HG02610 (cell line): ENCODE data around the gene TSC22D1.
"Not testable (repeated sequence)": the region's sequence is repeated elsewhere in the genome, so short reads cannot be mapped to it uniquely, and the experiment has no call there.

Experiments
- ATAC-seq: cut with Tn5 transposase; IDR thresholded peaks from one replicate; pipeline ENCODE4 v1.9.1; 2021; ENCODE audit warnings: mild to moderate bottlenecking, moderate library complexity; ENCODE audit not compliant: unreplicated experiment

Gene TSC22D1

DNA sequence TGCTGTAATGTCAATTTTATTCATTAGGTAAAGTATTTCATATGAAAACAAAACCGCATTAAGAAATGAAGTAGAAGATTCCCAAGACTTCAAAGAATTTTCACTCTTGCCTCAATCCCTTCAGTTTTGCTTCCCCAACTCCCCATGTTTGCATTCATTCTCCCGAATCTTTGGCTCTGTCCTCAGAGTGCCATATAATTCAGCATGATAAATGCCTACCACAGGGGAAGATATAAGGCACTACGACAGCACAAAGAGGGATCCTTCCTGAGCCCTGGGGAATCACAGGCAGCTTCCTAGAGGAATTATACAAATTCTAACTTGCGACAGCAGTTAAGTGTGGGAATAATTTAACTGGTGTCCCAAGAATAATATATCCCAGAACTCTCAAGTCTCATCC, 68.5 kb downstream of the TSC22D1 start:
- no peak for ATAC-seq

DNA sequence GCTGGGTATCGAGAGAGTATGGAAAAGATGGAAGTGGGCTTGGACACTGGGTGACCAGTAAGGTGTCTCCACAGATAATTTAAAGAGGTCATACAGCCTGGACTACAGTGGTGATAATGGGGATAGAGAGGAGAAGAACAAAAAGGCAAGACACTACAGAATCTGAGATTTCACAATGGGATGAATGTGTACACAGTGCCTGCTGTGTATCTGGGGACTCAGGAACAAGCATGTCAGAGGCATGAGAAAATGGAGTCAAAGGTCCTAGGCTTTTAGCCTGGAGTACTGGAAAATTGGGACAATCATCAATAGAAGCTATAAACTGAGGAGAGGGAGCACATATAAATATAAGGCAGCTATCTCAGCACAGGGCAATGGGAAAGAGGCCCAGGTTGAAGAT, 69.4 kb downstream of the TSC22D1 start:
- no peak for ATAC-seq

DNA sequence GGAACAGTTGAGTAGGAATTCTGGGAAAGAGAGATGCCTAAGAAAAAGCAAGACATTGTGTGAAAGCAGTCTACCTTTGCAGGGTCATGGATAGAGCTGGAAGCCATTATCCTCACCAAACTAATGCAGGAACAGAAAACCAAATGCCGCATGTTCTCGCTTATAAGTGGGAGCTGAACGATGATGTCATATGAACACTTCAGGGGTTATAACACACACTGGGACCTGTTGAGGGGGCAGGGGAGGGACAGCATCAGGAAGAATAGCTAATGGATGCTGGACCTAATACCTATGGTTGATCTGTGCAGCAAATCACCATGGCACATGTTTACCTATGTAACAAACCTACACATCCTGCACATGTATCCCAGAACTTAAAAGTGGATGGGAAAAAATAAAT, 69.9 kb downstream of the TSC22D1 start:
- ATAC-seq: no peak

DNA sequence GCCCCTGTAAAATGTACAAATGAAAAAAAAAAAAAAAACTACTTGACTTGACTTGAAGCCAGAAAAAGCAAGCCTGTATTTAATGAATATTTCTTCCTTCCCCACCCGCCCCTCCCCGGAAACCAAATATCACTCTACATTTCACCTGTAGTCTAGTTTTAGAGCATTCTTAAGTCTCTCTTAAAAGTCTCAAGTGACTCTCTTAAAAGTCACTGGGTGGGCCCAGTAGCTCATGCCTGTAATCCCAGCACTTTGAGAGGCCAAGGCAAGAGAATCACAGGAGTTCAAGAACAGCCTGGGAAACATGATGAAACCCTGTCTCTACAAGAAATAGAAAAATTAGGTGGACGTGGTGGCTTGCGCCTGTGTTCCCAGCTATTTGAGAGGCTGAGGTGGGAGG, 72.0 kb downstream of the TSC22D1 start:
- ATAC-seq: no peak

DNA sequence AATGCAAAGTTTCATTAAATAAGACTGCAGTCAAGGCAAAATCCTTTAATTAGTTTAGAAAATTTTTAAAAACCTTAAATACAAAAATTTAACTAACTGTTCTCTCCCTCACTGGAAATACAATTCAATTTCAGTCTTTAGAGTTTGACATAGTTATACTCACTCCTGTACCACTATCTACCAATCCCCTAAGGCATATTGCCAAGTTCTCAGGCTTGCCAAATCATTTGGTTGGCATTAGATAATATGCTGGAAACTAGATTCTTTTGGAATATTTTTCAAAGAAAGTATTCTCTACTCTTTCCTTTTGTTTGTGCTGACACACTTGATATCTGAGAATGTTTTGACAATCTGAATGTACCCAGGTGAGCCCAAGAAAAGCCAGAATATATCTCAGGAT, 77.2 kb downstream of the TSC22D1 start:
- no peak for ATAC-seq

DNA sequence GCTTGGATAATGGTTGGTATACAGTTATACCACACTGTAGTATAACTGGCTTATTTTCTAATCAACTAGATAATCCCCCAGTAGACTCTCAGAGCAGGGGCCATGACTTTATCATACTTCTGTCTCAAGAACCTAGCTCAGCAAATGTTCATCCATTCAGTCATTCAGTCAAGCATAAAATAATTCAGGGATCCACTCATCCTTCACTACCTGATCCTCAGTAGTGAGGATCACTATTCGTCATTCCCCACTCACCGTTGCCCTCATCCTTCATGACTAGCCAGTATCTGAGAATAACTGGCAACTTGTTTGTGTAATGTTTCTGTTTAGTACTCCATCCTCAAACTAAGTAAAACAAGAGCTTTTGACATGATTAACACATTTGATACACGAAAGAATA, 77.6 kb downstream of the TSC22D1 start:
- no peak for ATAC-seq

DNA sequence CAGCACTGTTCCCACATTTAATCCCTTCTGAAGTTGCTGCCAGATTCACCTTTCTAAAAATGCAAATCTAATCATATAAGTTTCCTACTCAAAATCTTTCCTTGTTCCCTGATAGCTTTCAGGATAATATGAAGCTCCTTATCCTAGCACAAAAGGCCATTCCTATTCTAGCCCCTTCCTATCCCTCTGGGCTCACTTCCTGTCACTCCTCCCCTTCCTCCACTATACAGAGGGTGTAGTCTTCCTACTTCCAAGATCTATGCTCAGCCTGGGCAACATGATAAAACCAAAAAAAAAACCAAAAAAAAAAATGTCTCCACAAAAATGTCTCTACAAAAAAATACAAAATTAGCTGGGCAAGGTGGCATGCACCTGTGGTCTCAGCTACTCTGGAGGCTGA, 78.3 kb downstream of the TSC22D1 start:
- ATAC-seq: no peak

DNA sequence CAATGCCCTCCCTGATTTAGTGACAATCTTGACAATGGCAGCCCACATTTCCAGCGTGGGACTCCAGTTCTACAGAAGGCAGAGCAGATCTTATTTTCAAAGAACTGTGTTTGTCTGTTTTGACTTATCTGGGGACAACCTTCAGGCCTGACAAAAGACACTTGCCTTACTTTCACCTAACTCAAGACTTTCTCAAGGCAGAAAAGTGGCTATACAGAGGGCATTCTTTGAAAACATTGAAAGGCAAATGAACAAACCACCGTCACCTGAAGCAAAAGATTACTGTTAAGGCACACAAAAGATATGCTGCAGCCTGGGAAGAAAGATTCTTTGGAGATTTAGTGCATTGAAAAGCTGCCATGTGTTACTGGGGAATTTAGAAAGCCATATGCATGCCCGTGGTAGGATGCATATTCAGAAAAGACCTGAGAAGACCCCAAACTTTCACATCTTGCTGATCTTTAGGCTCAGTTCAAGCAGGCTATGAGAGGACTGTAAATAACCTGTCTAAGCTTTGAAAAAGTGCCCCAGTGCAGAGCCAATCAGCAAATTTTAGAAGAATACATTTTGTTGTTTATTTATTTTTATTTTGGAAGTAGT, 82.8 kb downstream of the TSC22D1 start:
- ATAC-seq: no peak

DNA sequence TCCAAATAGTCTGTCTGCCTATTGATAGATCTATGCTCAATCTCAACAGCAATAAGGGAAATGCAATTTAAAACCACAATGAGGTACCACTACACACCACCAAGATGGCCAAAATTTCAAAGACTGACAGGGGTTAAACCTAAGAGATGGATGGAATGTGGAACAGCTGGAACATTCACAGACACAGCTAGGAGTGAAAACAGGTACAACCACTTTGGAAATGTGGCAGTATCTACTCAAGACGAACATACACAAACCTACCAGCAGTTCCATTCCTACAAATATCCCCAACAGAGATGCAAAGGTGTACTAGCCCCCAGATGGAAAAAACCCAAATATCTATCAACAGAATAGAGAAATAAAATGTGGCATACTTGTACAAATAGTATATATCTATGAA, 86.4 kb downstream of the TSC22D1 start:
- no peak for ATAC-seq

DNA sequence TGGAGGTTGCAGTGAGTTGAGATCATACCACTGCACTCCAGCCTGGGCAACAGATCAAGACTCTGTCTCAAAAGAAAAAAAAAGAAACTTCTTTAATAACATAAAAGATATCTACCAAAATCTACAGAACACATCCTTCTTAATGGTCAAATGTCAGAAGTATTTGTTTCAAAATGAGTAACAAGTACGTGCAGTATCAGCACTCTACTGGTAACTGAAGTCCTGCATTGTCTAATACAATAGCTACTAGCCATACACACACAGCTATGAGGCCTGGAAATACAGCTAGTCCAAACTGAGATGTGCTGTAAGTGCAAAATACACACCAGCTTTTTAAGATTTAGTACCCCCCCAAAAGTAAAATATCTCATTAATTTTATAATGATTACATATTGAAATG, 88.1 kb downstream of the TSC22D1 start:
- ATAC-seq: peak; percentile 58

DNA sequence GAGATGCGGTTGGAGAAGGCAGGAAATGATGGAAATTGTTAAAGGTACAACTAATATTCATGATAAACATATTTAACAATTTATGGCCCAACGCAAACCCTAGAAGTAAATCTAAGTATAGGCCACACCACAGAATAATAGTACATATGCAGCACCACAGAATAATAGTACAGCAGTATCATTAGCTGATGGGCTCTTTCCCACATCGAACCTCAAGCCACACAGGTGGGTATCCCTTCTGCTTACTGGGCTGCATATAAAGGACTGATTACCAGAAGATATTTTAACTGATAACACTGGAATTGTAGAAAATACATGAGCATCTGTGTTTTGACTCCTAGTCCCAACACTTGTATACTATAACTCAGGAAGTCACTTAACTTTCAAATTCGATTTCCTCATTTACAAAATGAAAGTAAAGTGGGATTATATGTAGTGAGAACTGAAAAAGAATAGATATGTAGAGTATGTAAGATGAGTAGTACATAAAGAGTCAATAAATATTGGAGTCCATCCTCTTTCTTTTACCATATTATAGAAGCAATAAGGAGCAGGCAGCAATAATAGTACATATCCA, 91.5 kb downstream of the TSC22D1 start:
- peak; percentile 68 for ATAC-seq

DNA sequence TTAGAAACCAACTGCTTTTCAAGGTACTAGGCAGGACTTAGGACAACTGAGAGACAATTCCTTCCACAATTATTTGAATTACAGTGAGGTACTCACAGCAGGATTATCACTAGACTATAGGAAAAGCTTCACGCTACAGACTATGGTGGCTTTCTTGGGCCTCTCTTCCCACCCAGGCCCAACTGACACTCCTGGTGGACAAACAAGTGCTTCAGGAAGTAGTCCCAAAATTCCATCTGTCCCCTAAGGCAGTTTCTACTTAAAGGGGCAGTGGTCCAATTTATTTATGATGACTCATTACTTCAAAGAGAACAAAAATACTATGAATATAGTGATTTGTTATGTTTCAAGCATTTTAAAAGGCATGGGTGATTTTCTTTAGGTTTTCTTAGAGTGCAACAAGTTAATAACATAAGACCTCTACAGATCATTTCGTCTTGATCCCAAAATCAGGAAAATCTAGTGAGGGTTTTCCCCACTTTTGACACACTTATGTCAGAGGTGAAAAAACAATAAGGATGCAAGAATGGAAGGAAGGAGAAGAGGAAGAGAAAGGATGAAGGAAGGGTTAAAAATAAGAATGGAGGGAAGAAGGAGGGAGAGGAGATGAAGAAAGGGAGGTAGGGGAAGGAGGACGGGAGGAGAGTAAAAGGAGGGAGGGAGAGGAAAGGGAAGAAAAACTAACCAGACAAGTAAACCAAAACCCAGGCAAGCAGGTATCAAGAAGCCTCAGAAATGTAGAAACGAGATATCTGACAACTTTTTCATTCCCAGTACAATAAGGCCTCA, 101.8 kb downstream of the TSC22D1 start:
- no peak for ATAC-seq

DNA sequence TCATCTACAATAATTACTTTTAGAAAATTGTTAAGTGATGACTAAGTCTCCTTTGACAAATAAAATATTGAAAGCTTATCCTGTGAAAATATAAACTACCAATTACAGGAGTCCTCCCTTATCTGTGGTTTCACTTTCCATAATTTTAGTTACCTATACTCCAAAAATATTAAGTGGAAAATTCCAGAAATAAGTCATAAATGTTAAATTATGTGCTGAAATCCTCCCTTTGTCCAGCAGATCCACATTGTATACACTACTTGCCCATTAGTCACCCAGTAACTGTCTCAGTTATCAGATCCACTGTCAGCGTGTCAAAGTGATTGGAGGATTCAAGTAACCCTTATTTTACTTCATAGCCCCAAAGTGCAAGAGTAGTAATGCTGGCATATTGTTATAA, 104.4 kb downstream of the TSC22D1 start:
- ATAC-seq: no peak

DNA sequence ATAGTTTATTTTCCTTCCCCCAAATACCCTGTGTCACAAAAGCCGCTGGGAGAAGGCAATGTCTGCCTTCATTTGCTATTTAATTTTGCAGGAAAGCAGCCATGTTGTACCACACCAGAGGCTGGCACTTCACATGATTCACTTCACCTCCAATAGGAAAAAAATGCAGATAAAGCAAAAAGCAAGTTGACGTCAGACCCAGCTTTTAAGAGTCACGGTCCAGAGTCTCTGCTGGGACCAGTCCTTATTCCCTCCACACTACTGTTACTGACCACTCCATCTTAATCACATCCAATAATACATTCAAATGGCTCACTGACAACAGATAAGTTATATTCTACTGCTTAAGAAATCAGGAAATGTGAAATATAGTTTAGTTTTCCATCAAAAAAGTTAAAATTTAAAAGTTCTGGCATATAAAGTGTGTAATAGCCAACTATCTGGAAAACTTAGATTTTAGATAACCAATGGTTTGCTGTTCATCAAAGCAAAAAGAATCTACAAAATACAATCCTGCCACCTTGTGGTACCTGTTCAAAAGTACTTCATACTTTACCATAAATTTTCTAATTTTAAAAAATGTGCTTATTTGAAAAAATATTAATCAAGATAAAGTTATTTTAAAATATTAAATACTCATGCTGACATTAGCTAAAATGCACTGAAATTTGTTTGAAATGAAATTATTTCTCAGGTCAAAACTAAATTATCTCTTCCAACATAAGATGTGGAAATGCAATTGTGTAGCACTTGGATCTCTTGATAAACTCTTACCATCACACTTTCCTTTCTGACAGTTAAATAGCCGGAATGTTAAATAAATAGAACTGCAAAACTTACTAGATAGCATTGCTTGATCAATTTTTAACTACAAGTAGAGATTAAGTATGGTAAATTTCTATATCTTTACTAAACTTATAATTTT, 105.2 kb downstream of the TSC22D1 start:
- ATAC-seq: no peak

DNA sequence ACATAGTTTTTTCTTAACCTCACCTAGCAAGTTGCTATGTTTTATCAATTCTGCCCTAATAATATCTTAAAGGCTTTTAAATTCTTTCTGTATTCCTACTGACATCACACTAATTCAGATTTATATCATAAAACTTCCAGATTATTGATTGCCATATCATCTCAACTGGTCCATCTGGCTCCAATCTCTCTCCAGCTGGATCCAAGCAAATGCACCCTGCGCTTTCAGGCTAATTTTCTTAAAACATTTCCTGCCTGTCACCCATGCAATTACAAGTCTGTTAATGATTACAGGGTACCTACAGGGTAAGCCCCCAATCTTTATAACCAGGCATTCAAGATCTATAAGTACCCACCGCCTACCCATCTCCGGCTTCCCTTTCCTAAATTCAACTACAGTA, 107.3 kb downstream of the TSC22D1 start:
- ATAC-seq: no peak

DNA sequence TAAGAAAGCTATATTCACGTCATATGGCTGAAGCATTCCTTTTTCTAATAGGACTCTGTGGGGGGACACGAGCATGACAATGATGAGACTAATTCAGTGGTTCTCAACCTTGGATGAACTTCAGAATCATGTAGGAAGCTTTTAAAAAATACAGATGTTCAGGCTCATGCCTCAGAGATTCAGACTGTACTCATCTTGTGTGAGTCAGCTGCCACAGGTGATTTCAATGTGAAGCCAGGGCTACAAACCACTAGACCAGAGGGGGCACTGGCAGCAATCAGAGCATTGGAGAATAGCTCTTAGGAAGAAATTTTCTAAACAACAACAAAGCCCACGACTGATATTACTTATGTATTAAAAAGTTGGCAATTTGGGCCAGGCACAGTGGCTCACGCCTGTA, 110.8 kb downstream of the TSC22D1 start:
- no peak for ATAC-seq

DNA sequence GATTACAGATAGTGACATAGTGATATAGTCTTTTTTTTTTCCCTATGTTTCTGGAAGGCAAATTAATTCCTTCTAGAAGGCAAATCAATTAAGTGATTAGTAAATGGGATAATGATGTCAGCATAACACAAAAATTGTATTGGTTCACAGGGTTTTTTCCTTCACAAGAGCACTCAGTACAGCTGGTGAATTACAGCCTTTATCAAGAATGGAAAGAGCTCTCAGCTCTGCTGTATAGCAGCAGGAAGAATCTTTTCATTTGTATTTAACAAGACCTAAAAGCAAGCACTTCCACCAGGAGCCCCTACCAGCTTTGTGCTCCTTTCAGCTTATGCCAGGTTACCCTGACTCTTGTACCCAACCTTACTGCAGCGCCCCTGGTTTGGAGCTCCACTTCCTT, 111.7 kb downstream of the TSC22D1 start:
- ATAC-seq: no peak

DNA sequence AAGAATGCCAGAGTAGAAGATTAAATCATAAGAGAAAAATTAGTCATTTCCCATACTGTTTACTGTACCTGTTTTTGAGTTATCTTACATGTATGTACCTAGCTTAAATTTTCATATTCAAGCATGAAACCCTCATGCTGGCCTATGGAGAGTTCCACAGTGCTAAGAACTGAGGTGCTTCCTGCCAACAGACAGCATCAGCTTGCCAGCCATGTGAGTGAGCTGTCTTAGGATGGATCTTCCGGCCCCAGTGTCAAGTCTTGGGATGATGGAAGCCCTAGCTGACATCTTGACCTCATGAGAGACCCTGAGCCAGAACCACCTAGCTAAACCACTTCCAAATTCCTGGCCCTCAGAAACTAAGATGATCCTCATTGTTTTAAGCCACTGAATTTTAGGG, 112.4 kb downstream of the TSC22D1 start:
- no peak for ATAC-seq

DNA sequence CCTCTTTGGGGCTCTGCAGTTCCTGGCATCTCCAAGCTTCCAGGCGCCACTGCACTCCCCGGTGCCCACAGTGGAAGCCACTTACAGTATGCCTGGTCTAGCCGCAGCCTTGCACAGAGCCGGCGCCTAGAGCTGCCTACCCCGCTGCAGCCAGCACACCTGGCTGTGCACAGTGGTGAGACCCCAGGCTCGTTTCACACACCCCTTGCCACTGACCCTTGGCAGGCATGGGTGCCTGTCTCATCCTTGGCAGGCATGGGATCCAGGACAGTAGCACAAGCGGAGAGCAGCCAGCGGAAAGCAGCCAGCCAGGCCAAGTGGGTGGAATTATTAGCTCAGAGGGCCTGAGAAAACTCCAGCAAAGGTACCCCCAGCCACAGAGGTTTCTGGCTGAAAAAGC, 116.5 kb downstream of the TSC22D1 start:
- no peak for ATAC-seq

DNA sequence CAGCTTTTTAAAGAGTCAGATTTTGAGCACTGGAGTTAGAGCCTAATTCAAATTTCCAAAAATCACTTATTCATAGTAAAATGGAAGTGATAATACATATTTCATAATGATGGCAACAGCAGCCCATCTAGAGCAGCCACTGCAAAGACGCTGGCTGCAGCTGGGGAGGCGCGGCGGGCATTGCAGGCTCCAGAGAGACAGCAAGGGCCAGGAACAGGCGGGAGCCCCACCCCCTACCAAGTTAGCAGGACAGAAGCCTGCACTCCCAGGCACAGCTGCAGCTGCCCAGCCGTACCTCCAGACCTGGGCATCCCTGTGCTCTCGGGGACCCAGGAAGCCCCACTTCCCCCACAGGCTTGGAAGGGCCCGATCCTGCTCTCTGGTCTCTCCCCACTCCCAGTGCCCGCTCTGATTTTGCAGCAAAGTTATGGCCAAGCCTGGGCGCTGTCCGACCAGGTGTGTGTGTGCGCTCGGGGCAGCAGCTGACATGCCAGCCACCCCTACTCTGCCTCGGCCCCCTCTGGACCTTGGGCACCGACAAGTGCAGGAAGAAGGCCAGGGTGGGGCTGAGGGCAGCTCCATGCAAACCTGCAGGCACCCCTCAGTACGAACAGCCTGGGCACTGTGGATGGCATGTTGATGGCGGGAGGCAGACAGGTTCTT, 117.7 kb downstream of the TSC22D1 start:
- ATAC-seq: no peak

DNA sequence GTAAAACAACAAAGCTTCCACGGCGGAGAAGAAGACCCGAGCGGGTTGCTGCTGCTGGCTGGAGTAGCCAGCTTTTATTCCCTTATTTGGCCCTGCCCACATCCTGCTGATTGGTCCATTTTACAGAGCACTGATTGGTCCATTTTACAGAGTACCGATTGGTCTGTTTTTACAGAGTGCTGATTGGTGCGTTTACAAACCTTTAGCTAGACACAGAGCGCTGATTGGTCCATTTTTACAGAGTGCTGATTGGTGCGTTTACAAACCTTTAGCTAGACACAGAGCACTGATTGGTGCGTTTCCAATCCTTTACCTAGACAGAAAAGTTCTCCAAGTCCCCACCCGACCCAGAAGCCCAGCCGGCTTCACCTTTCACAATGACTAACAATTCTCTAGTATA, 119.9 kb downstream of the TSC22D1 start:
- not testable (repeated sequence) for ATAC-seq
